SU-DHL-6 (cell line): ENCODE measurements around the gene COX14.
"Not testable (repeated sequence)": the region's sequence is repeated elsewhere in the genome, so short reads cannot be mapped to it uniquely, and the experiment has no call there.

Experiments
- H2AFZ ChIP-seq: fragments of 200-600 bp; sonication (generic); 2 replicates; pipeline ENCODE4 v1.6.1; 2014; ENCODE audit warnings: low read depth, mild to moderate bottlenecking, moderate library complexity, mixed read lengths, antibody characterized with exemption, low read length; ENCODE audit not compliant: severe bottlenecking
- H3F3A ChIP-seq: fragments of 200-600 bp; shearing (Covaris generic); 2 replicates; pipeline ENCODE4 v1.6.0; 2016; ENCODE audit warnings: antibody characterized with exemption, mild to moderate bottlenecking; ENCODE audit not compliant: insufficient read depth
- H3K27ac ChIP-seq: fragments of 200-600 bp; sonication (generic); 2 replicates; pipeline ENCODE4 v1.5.1; 2016; ENCODE audit warnings: low read depth, mild to moderate bottlenecking, low read length, moderate library complexity, mixed read lengths
- H3K27me3 ChIP-seq: fragments of 200-600 bp; sonication (generic), shearing (Covaris generic); 2 replicates; pipeline ENCODE4 v1.6.0; 2014; ENCODE audit warnings: mild to moderate bottlenecking, low read length
- H3K36me3 ChIP-seq: fragments of 200-600 bp; sonication (generic); 2 replicates; pipeline ENCODE4 v1.6.1; 2014; ENCODE audit warnings: mild to moderate bottlenecking, low read length, mixed read lengths
- H3K4me2 ChIP-seq: fragments of 300-600, 200-600 bp; shearing (Covaris generic), sonication (generic); 2 replicates; pipeline ENCODE4 v1.6.0; 2014; ENCODE audit warnings: low read length, low read depth, mild to moderate bottlenecking; ENCODE audit not compliant: poor library complexity, severe bottlenecking
- H3K4me3 ChIP-seq: fragments of 200-600 bp; sonication (generic); 2 replicates; pipeline ENCODE4 v1.5.1; 2014; ENCODE audit warnings: antibody characterized with exemption, low read length, mild to moderate bottlenecking, mixed read lengths; ENCODE audit not compliant: insufficient read depth, poor library complexity, severe bottlenecking
- H3K79me2 ChIP-seq: fragments of 200-600 bp; sonication (generic); 2 replicates; pipeline ENCODE4 v1.6.1; 2014; ENCODE audit warnings: mild to moderate bottlenecking, low read length, moderate library complexity; ENCODE audit not compliant: insufficient read depth
- H3K9ac ChIP-seq: fragments of 200-600 bp; sonication (generic); 2 replicates; pipeline ENCODE4 v1.7.0; 2014; ENCODE audit warnings: mild to moderate bottlenecking, low read length
- H3K9me2 ChIP-seq: fragments of 200-600 bp; sonication (generic); replicated peaks from 2 replicates; pipeline ENCODE4 v1.6.1; 2014; ENCODE audit warnings: low read length; ENCODE audit not compliant: insufficient read depth
- H3K9me3 ChIP-seq: fragments of 200-600 bp; sonication (generic); 2 replicates; pipeline ENCODE4 v1.6.1; 2014; ENCODE audit warnings: low read length, mixed read lengths; ENCODE audit not compliant: insufficient read depth
- H4K20me1 ChIP-seq: fragments of 200-600 bp; sonication (generic); 2 replicates; pipeline ENCODE4 v1.6.1; 2014; ENCODE audit warnings: low read depth, mild to moderate bottlenecking, antibody characterized with exemption, low read length, moderate library complexity, mixed read lengths
- EZH2phosphoT487 ChIP-seq: fragments of 200-600 bp; sonication (generic), shearing (Covaris generic); conservative IDR thresholded peaks from 2 replicates; pipeline ENCODE4 v1.6.1; 2018; ENCODE audit warnings: mild to moderate bottlenecking, antibody characterized with exemption, low read length, moderate library complexity, mixed read lengths
- TF ChIP-seq, protein P1 (sequence below): fragments of 200-600 bp; sonication (generic); IDR thresholded peaks from one replicate; pipeline ENCODE4 v1.5.1; 2017; ENCODE audit warnings: antibody characterized with exemption, mild to moderate bottlenecking, low read length, moderate library complexity; ENCODE audit not compliant: insufficient read depth, poor library complexity, severe bottlenecking

Gene COX14

DNA sequence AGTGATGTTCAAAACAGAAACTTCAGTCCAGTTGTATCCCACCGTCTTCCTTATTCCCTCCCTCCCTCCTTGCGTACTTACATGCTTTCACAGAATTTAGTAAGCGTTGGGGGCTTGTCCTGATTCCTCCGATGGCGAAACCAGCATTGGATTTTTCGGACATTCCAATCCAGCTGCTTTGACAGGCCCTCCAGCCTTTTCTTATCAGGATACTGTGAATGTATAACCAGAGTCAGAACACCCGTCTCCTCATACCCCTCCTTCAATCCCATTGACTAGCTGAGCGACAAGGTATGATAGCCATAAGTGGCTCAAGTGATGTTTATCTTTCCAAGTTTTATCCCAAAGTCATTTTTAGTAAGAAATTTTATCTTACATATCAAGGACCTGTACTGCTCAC is 31.0 kb downstream of the COX14 start:
- Histone ChIP-seq H3K9me2 (no peaks in the 10 kb centered on the region), H3F3A (no peaks in the 10 kb centered on the region), H3K36me3 (no peaks in the 10 kb centered on the region), H3K79me2 (no peaks in the 10 kb centered on the region), H4K20me1 (no peaks in the 10 kb centered on the region), H3K27ac (no peak overlapping the region), H3K4me2 (no peak overlapping the region), H3K27me3 (no peaks in the 10 kb centered on the region), H2AFZ (no peak overlapping the region), H3K9me3 (no peaks in the 10 kb centered on the region), H3K9ac (no peak overlapping the region), H3K4me3 (no peak overlapping the region)
- no peak for TF ChIP-seq EZH2phosphoT487
- TF ChIP-seq, protein P1, sequence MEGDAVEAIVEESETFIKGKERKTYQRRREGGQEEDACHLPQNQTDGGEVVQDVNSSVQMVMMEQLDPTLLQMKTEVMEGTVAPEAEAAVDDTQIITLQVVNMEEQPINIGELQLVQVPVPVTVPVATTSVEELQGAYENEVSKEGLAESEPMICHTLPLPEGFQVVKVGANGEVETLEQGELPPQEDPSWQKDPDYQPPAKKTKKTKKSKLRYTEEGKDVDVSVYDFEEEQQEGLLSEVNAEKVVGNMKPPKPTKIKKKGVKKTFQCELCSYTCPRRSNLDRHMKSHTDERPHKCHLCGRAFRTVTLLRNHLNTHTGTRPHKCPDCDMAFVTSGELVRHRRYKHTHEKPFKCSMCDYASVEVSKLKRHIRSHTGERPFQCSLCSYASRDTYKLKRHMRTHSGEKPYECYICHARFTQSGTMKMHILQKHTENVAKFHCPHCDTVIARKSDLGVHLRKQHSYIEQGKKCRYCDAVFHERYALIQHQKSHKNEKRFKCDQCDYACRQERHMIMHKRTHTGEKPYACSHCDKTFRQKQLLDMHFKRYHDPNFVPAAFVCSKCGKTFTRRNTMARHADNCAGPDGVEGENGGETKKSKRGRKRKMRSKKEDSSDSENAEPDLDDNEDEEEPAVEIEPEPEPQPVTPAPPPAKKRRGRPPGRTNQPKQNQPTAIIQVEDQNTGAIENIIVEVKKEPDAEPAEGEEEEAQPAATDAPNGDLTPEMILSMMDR = no peak

DNA sequence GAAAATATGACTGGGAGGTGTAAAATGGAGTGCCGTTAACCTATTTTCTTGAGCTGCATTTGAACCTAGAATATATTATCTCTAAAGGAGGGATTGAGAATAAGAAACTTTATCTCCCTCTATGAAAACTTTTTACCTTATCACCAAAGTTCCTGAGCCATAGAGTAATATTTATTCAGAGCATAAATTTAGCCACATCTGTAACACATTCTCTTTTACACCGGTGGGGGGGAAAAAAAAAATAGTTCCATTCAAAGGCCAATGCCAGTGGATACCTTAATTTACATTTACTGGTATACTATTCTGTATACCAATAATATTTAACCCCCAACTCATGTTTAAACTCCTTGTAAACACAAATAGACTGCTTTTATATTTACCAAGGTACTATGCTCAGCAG is 33.4 kb downstream of the COX14 start:
- H3K9me2 ChIP-seq = no peaks in the 10 kb centered on the region
- H3K9ac ChIP-seq = no peak overlapping the region
- H3K79me2 ChIP-seq = no peaks in the 10 kb centered on the region
- H2AFZ ChIP-seq = no peak overlapping the region
- no peaks in the 10 kb centered on the region for H3K27me3 ChIP-seq
- no peaks in the 10 kb centered on the region for H3K9me3 ChIP-seq
- no peaks in the 10 kb centered on the region for H3F3A ChIP-seq
- no peaks in the 10 kb centered on the region for H3K36me3 ChIP-seq
- no peak for TF ChIP-seq EZH2phosphoT487
- TF ChIP-seq, protein P1 = no peak
- no peak overlapping the region for H3K4me2 ChIP-seq
- H3K27ac ChIP-seq = no peak overlapping the region
- H3K4me3 ChIP-seq = no peak overlapping the region
- no peaks in the 10 kb centered on the region for H4K20me1 ChIP-seq

DNA sequence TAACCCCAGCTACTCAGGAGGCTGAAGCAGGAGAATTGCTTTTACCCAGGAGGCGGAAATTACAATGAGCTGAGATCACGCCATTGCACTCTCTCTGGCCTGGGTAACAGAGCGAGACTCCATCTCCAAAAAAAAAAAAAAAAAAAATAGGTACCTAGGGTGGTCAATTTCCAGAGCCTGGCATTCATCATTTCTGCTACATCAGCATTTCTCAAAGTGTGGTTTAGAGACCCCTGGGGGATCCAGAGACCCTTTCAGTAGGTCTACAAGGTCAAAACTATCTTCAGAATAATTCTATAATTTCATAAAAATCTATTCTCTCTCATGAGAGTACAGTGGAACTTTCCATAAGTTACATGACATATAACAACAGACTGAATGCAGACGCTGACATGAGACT is 35.2 kb downstream of the COX14 start:
- Histone ChIP-seq H3K9me2 (no peaks in the 10 kb centered on the region), H3K79me2 (no peaks in the 10 kb centered on the region), H4K20me1 (no peaks in the 10 kb centered on the region), H3K9ac (no peak overlapping the region), H3K9me3 (no peaks in the 10 kb centered on the region), H3K27ac (no peak overlapping the region), H3F3A (no peaks in the 10 kb centered on the region), H3K36me3 (no peaks in the 10 kb centered on the region), H3K4me2 (no peak overlapping the region), H3K4me3 (no peak overlapping the region), H3K27me3 (no peaks in the 10 kb centered on the region), H2AFZ (no peak overlapping the region)
- no peak for TF ChIP-seq EZH2phosphoT487
- TF ChIP-seq, protein P1 = no peak

DNA sequence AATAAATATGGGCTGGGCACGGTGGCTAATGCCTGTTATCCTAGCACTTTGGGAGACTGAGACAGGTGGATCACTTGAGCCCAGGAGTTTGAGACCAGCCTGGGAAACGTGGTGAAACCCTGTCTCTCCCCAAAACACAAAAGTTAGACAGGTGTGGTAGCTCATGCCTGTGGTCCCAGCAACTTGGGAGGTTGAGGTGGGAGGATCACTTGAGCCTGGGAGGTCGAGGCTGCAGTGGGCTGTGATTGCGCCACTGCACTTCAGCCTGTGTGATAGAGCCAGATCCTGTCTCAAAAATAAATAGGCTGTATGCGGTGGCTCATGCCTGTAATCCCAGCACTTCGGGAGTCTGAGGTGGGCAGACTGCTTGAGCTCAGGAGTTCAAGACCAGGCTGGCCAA is 36.0 kb downstream of the COX14 start:
- not testable (repeated sequence) for H3K27ac ChIP-seq, H2AFZ ChIP-seq, H3K79me2 ChIP-seq, H3K9me2 ChIP-seq, H3K4me2 ChIP-seq, H3K9ac ChIP-seq, H3K9me3 ChIP-seq, H3F3A ChIP-seq, H3K36me3 ChIP-seq, H4K20me1 ChIP-seq, H3K27me3 ChIP-seq, H3K4me3 ChIP-seq
